ENCODE data around the gene PRSS53. TPM values are rescaled to one million over a fixed set of nuclear protein-coding genes. Genes with fewer than 3 reads are reported as not detected.

PRSS53 gene
- total and polyA plus RNA-seq, 10 of the 15 experiments (the other 5 are each of a cell fraction or from before 2014, with no cell fraction given), result 0.35 to 3.4 (median 0.88) TPM; not detected in 2

- no peak for TF ChIP-seq ZBTB11 (CRISPR knock-in tag; IDR thresholded peaks at IDR 0.05)
- TF ChIP-seq NR2C1 (IDR thresholded peaks at IDR 0.05), result no peak
- TF ChIP-seq POU2F2 (IDR thresholded peaks at IDR 0.05; ENCODE audit: borderline replicate concordance, low read depth, low read length), result no peak
- no peak for TF ChIP-seq PAX8 (IDR thresholded peaks at IDR 0.05)
These were observed 44.8 kb downstream of the PRSS53 start (continued) for GRCh38 chr16:31043898-31044481.

GRCh38 chr16:31043352-31043751 lies 45.4 kb downstream of the PRSS53 start:
- Histone ChIP-seq H2AFZ (ENCODE audit: control insufficient read depth, low read depth, low read length) (no peak overlapping the region), H3K4me2 (ENCODE audit: control insufficient read depth, insufficient read depth) (no peak overlapping the region), H3K4me3 (no peak overlapping the region), H3K9me3 (replicated peaks; ENCODE audit: control insufficient read depth, insufficient read depth, low read length) (no peaks in the 10 kb centered on the region), H3K27me3 (replicated peaks in 1 of 2; ENCODE audit: control insufficient read depth in 2 of 2, insufficient read depth in 2 of 2, low read length in 1 of 2) (no peaks in the 10 kb centered on the region), H3K9ac (ENCODE audit: control insufficient read depth, insufficient read depth, low read length) (no peak overlapping the region), H3K79me2 (ENCODE audit: control insufficient read depth, insufficient read depth, low read length) (no peaks in the 10 kb centered on the region), H3K36me3 (ENCODE audit: control insufficient read depth in 2 of 2, insufficient read depth in 2 of 2, low read length in 1 of 2) (peaks cover 1 to 12% of the 10 kb centered on the region in 2 experiments; a peak in 3 of 4 replicates), H4K20me1 (ENCODE audit: control insufficient read depth, insufficient read depth) (no peaks in the 10 kb centered on the region), H3K27ac (ENCODE audit: control insufficient read depth, insufficient read depth) (no peak overlapping the region), H3K4me1 (ENCODE audit: control insufficient read depth, insufficient read depth, low read length) (no peaks in the 10 kb centered on the region)
- in situ Hi-C loops (cut with MboI) (no loop called here), intact Hi-C loops (cut with micrococcal nuclease; ENCODE audit: unreplicated experiment) (no loop called here)
- ChIA-PET POLR2A (no interaction called here), CTCF (interaction anchor here (1.2 kb wide), 1 partner anchor 55 kb away, joined by 3 read pairs; no protein-coding TSS in a partner anchor), SMC1A (ENCODE audit: uncharacterized antibody, unreplicated experiment) (no interaction called here), RAD21 (ENCODE audit: unreplicated experiment) (interaction anchor here (0.7 kb wide), 1 partner anchor 98 kb away, joined by 5 read pairs; no protein-coding TSS in a partner anchor)
- FAIRE-seq (no peak), DNase-seq (ENCODE audit: low read depth, low spot score) (no peak), ATAC-seq (no peak)
- whole genome bisulfite sequencing (ENCODE audit: insufficient coverage, insufficient replicate concordance, low lambda C conversion rate, missing lambda C conversion rate), result 46% methylated on average over 1 of the region's 1 CpG
- BruUV-seq (replicated peaks), result no TSS peak
- no peak for TF ChIP-seq ZBTB11 (CRISPR knock-in tag; IDR thresholded peaks at IDR 0.05)
- TF ChIP-seq ZNF384 (IDR thresholded peaks at IDR 0.05; ENCODE audit: borderline replicate concordance, low read depth, low read length), result no peak
- no peak for TF ChIP-seq E4F1 (IDR thresholded peaks at IDR 0.05; ENCODE audit: borderline replicate concordance, partially characterized antibody)
- TF ChIP-seq ZSCAN29 (IDR thresholded peaks at IDR 0.05), result no peak
- no peak for TF ChIP-seq IRF3 (IDR thresholded peaks at IDR 0.05)
- TF ChIP-seq BRCA1 (IDR thresholded peaks at IDR 0.05; ENCODE audit: low read depth, low read length), result no peak
- TF ChIP-seq MTA2 (IDR thresholded peaks at IDR 0.05; ENCODE audit: low read depth), result no peak
- no peak for TF ChIP-seq NR2C2 (IDR thresholded peaks at IDR 0.05; ENCODE audit: borderline replicate concordance, control insufficient read depth, insufficient read length, low read depth)
- no peak for TF ChIP-seq TBL1XR1 (IDR thresholded peaks at IDR 0.05; ENCODE audit: low read depth, low read length)

Measured in GM12878 (cell line).